ENCODE data around the gene PPP6R2. TPM values are rescaled to one million over a fixed set of nuclear protein-coding genes. Genes with fewer than 3 reads are reported as not detected.

Gene PPP6R2
- total and polyA plus RNA-seq, 12 donors = 34.7 to 51.5 (median 37.7) TPM

DNA sequence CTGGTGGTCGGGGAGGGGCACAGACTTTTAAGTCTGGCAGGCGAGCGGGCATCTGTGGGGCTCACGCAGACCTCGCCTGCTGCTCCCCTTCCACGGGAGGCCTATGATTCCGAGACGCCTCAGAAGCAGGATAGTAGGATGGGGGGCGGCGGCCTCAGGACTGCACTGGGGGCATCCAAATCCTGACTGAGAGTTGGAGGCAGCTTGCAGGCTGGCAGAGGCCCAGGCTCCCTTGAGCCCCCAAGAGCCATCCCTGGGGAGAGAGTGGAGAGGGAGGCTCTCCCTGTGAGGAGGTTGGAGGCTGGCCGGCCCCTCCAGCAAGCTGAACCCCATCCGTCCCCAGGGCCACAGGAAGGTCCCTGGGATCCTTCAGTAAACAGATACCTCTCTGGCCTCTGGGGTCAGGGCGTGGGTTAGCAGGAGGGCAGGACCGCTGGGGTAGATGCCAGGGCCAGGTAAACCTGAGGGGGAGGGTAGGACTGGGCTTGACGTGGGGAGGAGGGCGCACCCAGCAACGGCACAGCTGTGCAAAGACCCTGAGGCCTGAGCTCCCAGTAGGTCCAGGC lies 98.4 kb downstream of the PPP6R2 start:
- intact Hi-C loops (cut with DNase I) = no loop called here
- Histone ChIP-seq H3K4me3 (no peak overlapping the region), H3K27me3 (no peaks in the 10 kb centered on the region), H3K27ac (no peak overlapping the region), H3K4me1 (peaks cover 0 to 8% (median 0%) of the 10 kb centered on the region in 9 donors), H3K36me3 (peaks cover 0 to 92% (median 40%) of the 10 kb centered on the region in 9 donors), H3K9me3 (no peaks in the 10 kb centered on the region)
- WGBS, 2 donors = 93 to 94% methylated on average over 17 of the region's 17 CpGs
- no peak for ATAC-seq
- DNase-seq = peak in 1 of 2 donors; percentile 10
- TF ChIP-seq, protein P1, sequence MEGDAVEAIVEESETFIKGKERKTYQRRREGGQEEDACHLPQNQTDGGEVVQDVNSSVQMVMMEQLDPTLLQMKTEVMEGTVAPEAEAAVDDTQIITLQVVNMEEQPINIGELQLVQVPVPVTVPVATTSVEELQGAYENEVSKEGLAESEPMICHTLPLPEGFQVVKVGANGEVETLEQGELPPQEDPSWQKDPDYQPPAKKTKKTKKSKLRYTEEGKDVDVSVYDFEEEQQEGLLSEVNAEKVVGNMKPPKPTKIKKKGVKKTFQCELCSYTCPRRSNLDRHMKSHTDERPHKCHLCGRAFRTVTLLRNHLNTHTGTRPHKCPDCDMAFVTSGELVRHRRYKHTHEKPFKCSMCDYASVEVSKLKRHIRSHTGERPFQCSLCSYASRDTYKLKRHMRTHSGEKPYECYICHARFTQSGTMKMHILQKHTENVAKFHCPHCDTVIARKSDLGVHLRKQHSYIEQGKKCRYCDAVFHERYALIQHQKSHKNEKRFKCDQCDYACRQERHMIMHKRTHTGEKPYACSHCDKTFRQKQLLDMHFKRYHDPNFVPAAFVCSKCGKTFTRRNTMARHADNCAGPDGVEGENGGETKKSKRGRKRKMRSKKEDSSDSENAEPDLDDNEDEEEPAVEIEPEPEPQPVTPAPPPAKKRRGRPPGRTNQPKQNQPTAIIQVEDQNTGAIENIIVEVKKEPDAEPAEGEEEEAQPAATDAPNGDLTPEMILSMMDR (IDR thresholded peaks at IDR 0.05) = no peak

DNA sequence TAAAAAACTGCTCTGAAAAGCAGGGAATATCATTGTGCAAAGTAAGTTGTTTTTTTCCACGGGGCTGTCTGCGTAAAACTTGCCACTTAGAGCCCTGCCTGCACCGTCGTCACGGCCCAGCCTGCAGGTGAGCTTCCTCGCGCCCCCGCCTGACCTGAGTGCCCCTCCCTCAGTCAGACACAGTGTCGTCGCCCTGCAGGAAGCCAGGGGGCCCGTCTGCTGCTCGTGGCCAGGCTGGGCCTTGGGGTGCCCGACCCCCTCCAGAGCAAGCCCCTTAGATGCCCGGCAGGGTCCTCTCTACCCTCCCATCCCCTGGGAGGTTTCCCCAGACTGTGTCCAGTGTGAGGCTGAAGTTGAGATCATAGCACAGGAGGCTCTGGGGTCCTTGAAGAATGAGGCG lies 100.1 kb downstream of the PPP6R2 start:
- intact Hi-C loops (cut with DNase I) = no loop called here
- WGBS, 2 donors = 79 to 81% methylated on average over 15 of the region's 15 CpGs
- ATAC-seq = no peak
- H3K36me3 ChIP-seq = peaks cover 0 to 92% (median 49%) of the 10 kb centered on the region in 9 donors
- H3K4me1 ChIP-seq = peaks cover 0 to 8% (median 0%) of the 10 kb centered on the region in 9 donors
- H3K9me3 ChIP-seq = no peaks in the 10 kb centered on the region
- DNase-seq = peak in 1 of 2 donors; percentile 20
- no peak overlapping the region for H3K4me3 ChIP-seq
- no peak overlapping the region for H3K27ac ChIP-seq
- TF ChIP-seq, protein P1 (IDR thresholded peaks at IDR 0.05) = no peak
- no peaks in the 10 kb centered on the region for H3K27me3 ChIP-seq

DNA sequence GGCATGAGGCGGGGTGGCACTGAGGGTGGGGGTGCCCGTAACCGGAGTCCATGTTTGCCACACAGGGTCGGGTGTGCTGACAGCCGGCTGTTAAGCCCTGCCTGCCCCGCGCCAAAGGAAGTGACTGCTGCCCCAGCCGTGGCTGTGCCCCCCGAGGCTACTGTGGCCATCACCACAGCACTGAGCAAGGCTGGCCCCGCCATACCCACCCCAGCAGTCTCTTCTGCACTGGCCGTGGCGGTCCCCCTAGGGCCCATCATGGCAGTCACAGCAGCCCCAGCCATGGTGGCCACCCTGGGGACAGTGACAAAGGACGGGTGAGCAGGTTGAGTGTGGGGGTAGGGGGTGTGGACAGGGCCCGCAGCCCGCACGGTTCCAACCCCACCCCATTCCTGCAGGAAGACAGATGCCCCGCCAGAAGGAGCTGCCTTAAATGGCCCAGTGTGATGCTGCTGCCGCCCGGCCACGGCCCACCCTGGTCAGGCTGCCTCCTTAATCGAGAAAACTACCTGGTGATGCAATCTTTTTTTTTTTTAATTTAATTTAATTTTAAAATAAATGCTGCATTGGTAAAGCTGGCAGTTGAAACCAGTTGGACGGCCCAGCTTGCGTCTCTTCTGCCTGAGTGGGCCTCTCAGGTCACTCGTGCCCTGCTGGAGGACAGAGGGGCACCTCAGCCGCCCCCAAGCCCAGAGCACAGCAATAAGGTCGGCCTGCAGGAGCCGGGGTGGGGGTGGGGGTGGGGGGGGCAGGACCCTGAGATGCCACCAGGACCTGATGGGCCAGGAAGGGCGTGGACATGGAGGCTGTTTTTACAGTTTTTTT lies 100.9 kb downstream of the PPP6R2 start:
- WGBS, 2 donors = 75 to 79% methylated on average over 28 of the region's 28 CpGs
- TF ChIP-seq, protein P1 (IDR thresholded peaks at IDR 0.05) = no peak
- Histone ChIP-seq H3K27me3 (no peaks in the 10 kb centered on the region), H3K27ac (no peak overlapping the region), H3K36me3 (peaks cover 0 to 92% (median 44%) of the 10 kb centered on the region in 9 donors), H3K9me3 (no peaks in the 10 kb centered on the region), H3K4me1 (peaks cover 0 to 8% (median 0%) of the 10 kb centered on the region in 9 donors), H3K4me3 (no peak overlapping the region)
- peak in 1 of 2 donors; percentile 16 for DNase-seq
- intact Hi-C loops (cut with DNase I) = no loop called here
- ATAC-seq = peak in 4 of 8 donors; percentile 1 to 14 (median 4)

DNA sequence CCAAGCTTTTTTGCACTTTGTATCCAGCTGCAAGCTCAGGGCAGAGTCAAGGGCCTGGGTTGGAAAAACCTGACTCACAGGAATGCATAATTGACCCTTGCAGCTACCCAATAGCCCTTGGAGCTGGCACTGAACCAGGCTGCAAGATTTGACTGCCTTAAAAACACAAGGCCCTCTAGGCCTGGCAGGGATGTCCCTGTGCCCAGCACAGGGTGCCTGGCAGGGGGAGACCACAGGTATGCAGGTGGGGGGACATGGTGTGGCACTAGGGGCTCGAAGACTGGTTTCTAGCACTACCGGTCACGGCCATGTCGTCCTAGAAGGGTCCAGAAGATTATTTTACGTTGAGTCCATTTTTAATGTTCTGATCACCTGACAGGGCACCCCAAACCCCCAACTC lies 101.5 kb downstream of the PPP6R2 start:
- DNase-seq (no peak), ATAC-seq (peak in 1 of 8 donors; percentile 7)
- H3K27ac ChIP-seq = no peak overlapping the region
- no peaks in the 10 kb centered on the region for H3K27me3 ChIP-seq
- H3K36me3 ChIP-seq = peaks cover 0 to 90% (median 40%) of the 10 kb centered on the region in 9 donors
- intact Hi-C loops (cut with DNase I) = no loop called here
- H3K4me1 ChIP-seq = peaks cover 0 to 8% (median 0%) of the 10 kb centered on the region in 9 donors
- WGBS, 2 donors = 86 to 89% methylated on average over 5 of the region's 5 CpGs
- H3K9me3 ChIP-seq = no peaks in the 10 kb centered on the region
- TF ChIP-seq, protein P1 (IDR thresholded peaks at IDR 0.05) = no peak
- no peak overlapping the region for H3K4me3 ChIP-seq

Measured in heart right ventricle (tissue), 16 donors.